Uterus (tissue), 4 donors: ENCODE data around the gene FAM89B. TPM values are rescaled to one million over a fixed set of nuclear protein-coding genes. Genes with fewer than 3 reads are reported as not detected.

Experiments used
- DNase-seq, 2 donors: peaks; one replicate each; pipeline ENCODE4 v3.0.0-alpha.2; 2019 to 2020
- H3K27ac ChIP-seq, 2 donors: fragments of 200-600 bp; sonication (generic); 1 replicate in 1 of 2; 2 replicates in 1 of 2; pipeline ENCODE4 v1.5.1; 2016 to 2018
- H3K27me3 ChIP-seq, 2 donors: fragments of 200-600 bp; sonication (generic); one replicate each; pipeline ENCODE4 v1.5.1; 2018 to 2019; ENCODE audit warnings: control low read depth in 1 of 2
- H3K36me3 ChIP-seq, 2 donors: fragments of 200-600 bp; sonication (generic); one replicate each; pipeline ENCODE4 v1.5.1; 2019; ENCODE audit warnings: control low read depth in 1 of 2
- H3K4me1 ChIP-seq, 2 donors: fragments of 200-600 bp; sonication (generic); one replicate each; pipeline ENCODE4 v1.5.1; 2018 to 2019; ENCODE audit warnings: control low read depth in 1 of 2
- H3K4me3 ChIP-seq, 2 donors: fragments of 200-600 bp; sonication (generic); 1 replicate in 1 of 2; 2 replicates in 1 of 2; pipeline ENCODE4 v1.5.1; 2018 to 2019; ENCODE audit warnings: mild to moderate bottlenecking in 1 of 2
- H3K9me3 ChIP-seq, 2 donors: fragments of 200-600 bp; sonication (generic); one replicate each; pipeline ENCODE4 v1.5.1; 2019; ENCODE audit warnings: control low read depth in 1 of 2
- CTCF ChIP-seq, 4 experiments: fragments of 200-600 bp in 2 of 4; fragments of 450-650 bp in 2 of 4; sonication (generic) in 2 of 4; IDR thresholded peaks; one replicate each; pipeline ENCODE4 v1.5.1; 2016 to 2019; ENCODE audit warnings: antibody characterized with exemption in 4 of 4, mild to moderate bottlenecking in 2 of 4, moderate library complexity in 1 of 4
- POLR2A ChIP-seq, 2 donors: fragments of 450-650 bp; IDR thresholded peaks; one replicate each; pipeline ENCODE4 v1.6.1; 2016; ENCODE audit warnings: antibody characterized with exemption in 2 of 2, mild to moderate bottlenecking in 1 of 2, moderate library complexity in 1 of 2
- intact Hi-C: fragments of 100-400 bp; cut with DNase I; formaldehyde crosslinking; loops from one replicate; pipeline ENCODE4 v1.15.1; 2023; ENCODE audit warnings: low total_unique reads
- total RNA-seq, 4 donors: library from RNA; depleted of rRNA in 3 of 4; stranded (reverse); fragments of >200 nt in 3 of 4; gene quantifications; one replicate each; pipeline versions ENCODE4 v1.1.0 to v1.2.4, GENCODE V29; 2014 to 2023
- donor health status: DM: yes; HTN: yes; CAD: no.

The FAM89B gene
- total RNA-seq, 4 donors from 2014 or later = 13.9 to 83.0 (median 40.8) TPM

GRCh38 chr11:65558002-65558929 lies 14.1 kb upstream of the FAM89B start, which contains the start of gene LTBP3:
Gene LTBP3 (minus strand): TSS chr11:65558359. CDS start chr11:65557959, 400 bp downstream.
- peak; percentile 84 to 86 for DNase-seq
- Histone ChIP-seq H3K36me3 (no peaks in the 10 kb centered on the region), H3K27me3 (no peaks in the 10 kb centered on the region), H3K4me3 (peak within 1 kb of the TSS; percentile 61 to 73), H3K27ac (peak within 1 kb of the TSS; percentile 99 to 100), H3K4me1 (peaks cover 4 to 21% of the 10 kb centered on the region in 2 donors), H3K9me3 (no peaks in the 10 kb centered on the region)
- intact Hi-C loops = no loop called here
- TF ChIP-seq POLR2A (IDR thresholded peaks at IDR 0.05) (peak in 1 of 2 donors; percentile 42), CTCF (IDR thresholded peaks at IDR 0.05) (peak in 1 of 4 experiments; percentile 18)

- Histone ChIP-seq H3K27me3 (no peaks in the 10 kb centered on the region), H3K4me3 (peak overlapping the region; percentile 61 to 73), H3K27ac (peak overlapping the region; percentile 99 to 100), H3K36me3 (no peaks in the 10 kb centered on the region), H3K9me3 (no peaks in the 10 kb centered on the region), H3K4me1 (peaks cover 4 to 21% of the 10 kb centered on the region in 2 donors)
- intact Hi-C loops = no loop called here
- DNase-seq = peak; percentile 86
- no peak for TF ChIP-seq POLR2A (IDR thresholded peaks at IDR 0.05)
- TF ChIP-seq CTCF (IDR thresholded peaks at IDR 0.05) = peak in 1 of 4 experiments; percentile 40
Observed at GRCh38 chr11:65558930-65559509, 13.3 kb upstream of the FAM89B start.

- H3K9me3 ChIP-seq = no peaks in the 10 kb centered on the region
- peak overlapping the region; percentile 99 to 100 for H3K27ac ChIP-seq
- TF ChIP-seq POLR2A (IDR thresholded peaks at IDR 0.05) (no peak), CTCF (IDR thresholded peaks at IDR 0.05) (no peak)
- H3K4me3 ChIP-seq = no peak overlapping the region
- H3K4me1 ChIP-seq = peaks cover 4 to 20% of the 10 kb centered on the region in 2 donors
- no peaks in the 10 kb centered on the region for H3K27me3 ChIP-seq
- intact Hi-C loops = no loop called here
- no peak for DNase-seq
- no peaks in the 10 kb centered on the region for H3K36me3 ChIP-seq
Observed at GRCh38 chr11:65559535-65559934, 12.8 kb upstream of the FAM89B start.

- no peaks in the 10 kb centered on the region for H3K27me3 ChIP-seq
- DNase-seq = peak in 1 of 2 donors; percentile 56
- no peak for TF ChIP-seq CTCF (IDR thresholded peaks at IDR 0.05)
- no peak for TF ChIP-seq POLR2A (IDR thresholded peaks at IDR 0.05)
Observed at GRCh38 chr11:65559951-65560537, 12.3 kb upstream of the FAM89B start.

More at GRCh38 chr11:65559951-65560537, 12.3 kb upstream of the FAM89B start:
- Histone ChIP-seq H3K27ac (peak overlapping the region; percentile 99 to 100), H3K9me3 (no peaks in the 10 kb centered on the region), H3K36me3 (no peaks in the 10 kb centered on the region), H3K4me3 (no peak overlapping the region), H3K4me1 (peaks cover 4 to 15% of the 10 kb centered on the region in 2 donors)
- intact Hi-C loops = no loop called here
